ENCODE measurements around the gene CCDC122. TPM values are rescaled to one million over a fixed set of nuclear protein-coding genes. Genes with fewer than 3 reads are reported as not detected.
A peak's percentile ranks its signal among the peaks of the same experiment; 100 is the strongest.

CCDC122 gene
- total RNA-seq, 1 donor: 4.7 TPM

GRCh38 chr13:43805681-43806128 lies 73.8 kb downstream of the CCDC122 start:
- no peak overlapping the region for H3K4me2 ChIP-seq (ENCODE audit: insufficient read depth, low read length)
- H3K4me1 ChIP-seq (ENCODE audit: insufficient read depth, low read length): peaks cover 7% of the 10 kb centered on the region
- H3K79me2 ChIP-seq (ENCODE audit: insufficient read depth, low read length): no peaks in the 10 kb centered on the region
- no peaks in the 10 kb centered on the region for H3K36me3 ChIP-seq (ENCODE audit: insufficient read depth, low read length)
- TF ChIP-seq, protein P1, sequence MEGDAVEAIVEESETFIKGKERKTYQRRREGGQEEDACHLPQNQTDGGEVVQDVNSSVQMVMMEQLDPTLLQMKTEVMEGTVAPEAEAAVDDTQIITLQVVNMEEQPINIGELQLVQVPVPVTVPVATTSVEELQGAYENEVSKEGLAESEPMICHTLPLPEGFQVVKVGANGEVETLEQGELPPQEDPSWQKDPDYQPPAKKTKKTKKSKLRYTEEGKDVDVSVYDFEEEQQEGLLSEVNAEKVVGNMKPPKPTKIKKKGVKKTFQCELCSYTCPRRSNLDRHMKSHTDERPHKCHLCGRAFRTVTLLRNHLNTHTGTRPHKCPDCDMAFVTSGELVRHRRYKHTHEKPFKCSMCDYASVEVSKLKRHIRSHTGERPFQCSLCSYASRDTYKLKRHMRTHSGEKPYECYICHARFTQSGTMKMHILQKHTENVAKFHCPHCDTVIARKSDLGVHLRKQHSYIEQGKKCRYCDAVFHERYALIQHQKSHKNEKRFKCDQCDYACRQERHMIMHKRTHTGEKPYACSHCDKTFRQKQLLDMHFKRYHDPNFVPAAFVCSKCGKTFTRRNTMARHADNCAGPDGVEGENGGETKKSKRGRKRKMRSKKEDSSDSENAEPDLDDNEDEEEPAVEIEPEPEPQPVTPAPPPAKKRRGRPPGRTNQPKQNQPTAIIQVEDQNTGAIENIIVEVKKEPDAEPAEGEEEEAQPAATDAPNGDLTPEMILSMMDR (IDR thresholded peaks at IDR 0.05; ENCODE audit: extremely low read depth, low read depth, low read length): no peak
- H3K27me3 ChIP-seq (ENCODE audit: insufficient read depth, low read length): no peaks in the 10 kb centered on the region
- DNase-seq (ENCODE audit: insufficient read length, low spot score, missing footprints): no peak
- H3K27ac ChIP-seq (ENCODE audit: low read depth, low read length): no peak overlapping the region
- no peaks in the 10 kb centered on the region for H4K20me1 ChIP-seq (ENCODE audit: insufficient read depth, low read length)
- no peak overlapping the region for H2AFZ ChIP-seq (ENCODE audit: low read length)
- no peaks in the 10 kb centered on the region for H3K9me3 ChIP-seq (ENCODE audit: low read depth, low read length)
- H3K4me3 ChIP-seq (ENCODE audit: insufficient read depth, low read length): no peak overlapping the region

DNA sequence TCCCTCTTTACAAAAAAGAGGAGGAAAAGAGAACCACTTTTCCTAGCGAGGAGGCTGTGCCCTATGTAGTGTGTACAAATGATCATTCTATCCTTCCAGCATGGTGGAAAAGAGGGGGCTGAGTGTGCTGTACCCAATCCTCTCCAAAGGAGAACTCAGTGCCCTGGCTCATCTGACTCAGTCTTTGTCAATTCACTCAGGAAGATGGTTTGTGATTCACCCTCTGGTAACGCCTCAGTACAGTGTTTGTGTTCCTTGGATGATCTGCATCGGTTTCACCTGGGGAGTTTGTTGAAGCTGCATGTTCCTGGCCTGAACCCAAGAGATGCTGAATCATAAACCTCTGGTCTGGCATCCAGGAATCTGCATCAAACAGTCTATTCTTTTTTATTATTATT lies 74.5 kb downstream of the CCDC122 start:
- no peaks in the 10 kb centered on the region for H3K9me3 ChIP-seq (ENCODE audit: low read depth, low read length)
- H3K4me1 ChIP-seq (ENCODE audit: insufficient read depth, low read length): peaks cover 7% of the 10 kb centered on the region
- H3K36me3 ChIP-seq (ENCODE audit: insufficient read depth, low read length): no peaks in the 10 kb centered on the region
- no peaks in the 10 kb centered on the region for H3K79me2 ChIP-seq (ENCODE audit: insufficient read depth, low read length)
- no peaks in the 10 kb centered on the region for H4K20me1 ChIP-seq (ENCODE audit: insufficient read depth, low read length)
- peak; percentile 94 for DNase-seq (ENCODE audit: insufficient read length, low spot score, missing footprints)
- peak overlapping the region; percentile 66 for H3K27ac ChIP-seq (ENCODE audit: low read depth, low read length)
- peak overlapping the region; percentile 46 for H3K4me3 ChIP-seq (ENCODE audit: insufficient read depth, low read length)
- H3K27me3 ChIP-seq (ENCODE audit: insufficient read depth, low read length): no peaks in the 10 kb centered on the region
- H3K4me2 ChIP-seq (ENCODE audit: insufficient read depth, low read length): peak overlapping the region; percentile 80
- peak overlapping the region; percentile 45 for H2AFZ ChIP-seq (ENCODE audit: low read length)
- TF ChIP-seq, protein P1 (IDR thresholded peaks at IDR 0.05; ENCODE audit: extremely low read depth, low read depth, low read length): no peak

DNA sequence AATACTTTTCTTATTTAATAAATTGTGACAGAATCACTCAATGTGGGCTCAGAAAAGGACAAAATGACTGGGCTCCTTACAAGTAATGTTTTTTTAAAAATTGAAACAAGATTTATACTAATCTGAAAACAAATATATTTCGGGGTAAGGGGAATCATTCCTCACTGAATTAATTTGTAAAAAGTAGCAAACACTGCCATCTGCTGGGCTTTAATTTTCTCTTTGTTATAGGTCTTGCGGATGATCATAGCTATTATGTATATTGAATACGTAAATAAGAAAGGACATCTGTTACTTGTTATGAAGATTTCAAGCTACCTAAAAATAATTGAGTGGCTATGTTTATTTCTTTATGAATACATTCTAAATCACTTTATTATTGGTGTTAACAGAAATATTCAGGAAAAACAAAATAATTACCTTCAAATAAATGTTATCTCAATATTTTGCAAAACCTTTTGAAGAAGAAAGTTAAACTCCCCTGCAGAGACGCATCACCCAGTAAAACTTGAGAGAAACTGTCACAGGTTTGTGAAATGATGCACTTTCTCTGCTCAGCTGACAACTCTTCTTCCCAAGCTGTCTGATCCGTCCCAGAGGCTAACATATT lies 75.0 kb downstream of the CCDC122 start:
- H3K79me2 ChIP-seq (ENCODE audit: insufficient read depth, low read length): no peaks in the 10 kb centered on the region
- H3K4me1 ChIP-seq (ENCODE audit: insufficient read depth, low read length): peaks cover 7% of the 10 kb centered on the region
- H3K27ac ChIP-seq (ENCODE audit: low read depth, low read length): peak overlapping the region; percentile 66
- TF ChIP-seq, protein P1 (IDR thresholded peaks at IDR 0.05; ENCODE audit: extremely low read depth, low read depth, low read length): peak; percentile 51
- peak overlapping the region; percentile 46 for H3K4me3 ChIP-seq (ENCODE audit: insufficient read depth, low read length)
- H2AFZ ChIP-seq (ENCODE audit: low read length): peak overlapping the region; percentile 45
- H3K4me2 ChIP-seq (ENCODE audit: insufficient read depth, low read length): peak overlapping the region; percentile 80
- no peaks in the 10 kb centered on the region for H3K27me3 ChIP-seq (ENCODE audit: insufficient read depth, low read length)
- no peaks in the 10 kb centered on the region for H3K36me3 ChIP-seq (ENCODE audit: insufficient read depth, low read length)
- H3K9me3 ChIP-seq (ENCODE audit: low read depth, low read length): no peaks in the 10 kb centered on the region
- DNase-seq (ENCODE audit: insufficient read length, low spot score, missing footprints): peak; percentile 70
- no peaks in the 10 kb centered on the region for H4K20me1 ChIP-seq (ENCODE audit: insufficient read depth, low read length)

DNA sequence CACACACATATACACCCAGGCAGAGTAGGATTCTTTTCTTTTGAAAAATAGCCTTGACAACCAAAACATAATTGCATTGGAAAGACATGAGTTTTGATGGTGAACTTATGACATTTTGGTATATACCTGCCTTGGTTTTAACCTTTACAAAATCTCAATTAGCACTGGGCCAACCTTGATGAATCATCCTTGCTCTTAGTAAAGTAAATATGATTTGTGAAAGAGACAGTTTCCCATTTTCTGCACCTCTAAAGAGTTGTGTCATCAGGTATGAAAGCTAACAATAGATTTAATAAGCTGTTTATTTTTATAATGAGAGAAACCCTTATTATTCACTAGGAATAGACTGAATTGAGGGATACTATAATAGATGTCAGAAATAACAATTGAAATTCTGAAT lies 77.0 kb downstream of the CCDC122 start:
- no peaks in the 10 kb centered on the region for H4K20me1 ChIP-seq (ENCODE audit: insufficient read depth, low read length)
- H3K27me3 ChIP-seq (ENCODE audit: insufficient read depth, low read length): no peaks in the 10 kb centered on the region
- H3K27ac ChIP-seq (ENCODE audit: low read depth, low read length): no peak overlapping the region

More for the DNA sequence above, 77.0 kb downstream of the CCDC122 start:
- Histone ChIP-seq H3K36me3 (ENCODE audit: insufficient read depth, low read length) (no peaks in the 10 kb centered on the region), H3K4me3 (ENCODE audit: insufficient read depth, low read length) (no peak overlapping the region), H3K9me3 (ENCODE audit: low read depth, low read length) (no peaks in the 10 kb centered on the region), H2AFZ (ENCODE audit: low read length) (no peak overlapping the region), H3K79me2 (ENCODE audit: insufficient read depth, low read length) (no peaks in the 10 kb centered on the region), H3K4me2 (ENCODE audit: insufficient read depth, low read length) (no peak overlapping the region), H3K4me1 (ENCODE audit: insufficient read depth, low read length) (peaks cover 7% of the 10 kb centered on the region)
- no peak for DNase-seq (ENCODE audit: insufficient read length, low spot score, missing footprints)
- TF ChIP-seq, protein P1 (IDR thresholded peaks at IDR 0.05; ENCODE audit: extremely low read depth, low read depth, low read length): no peak

Measured in osteoblast (primary cell).